HG02678 (cell line): Measurements from ENCODE around the gene SLN.
"Not testable (repeated sequence)": the region's sequence is repeated elsewhere in the genome, so short reads cannot be mapped to it uniquely, and the experiment has no call there.

Source experiments
- ATAC-seq: cut with Tn5 transposase; IDR thresholded peaks from one replicate; pipeline ENCODE4 v1.9.1; 2021; ENCODE audit warnings: mild to moderate bottlenecking, moderate library complexity; ENCODE audit not compliant: unreplicated experiment

SLN gene

DNA sequence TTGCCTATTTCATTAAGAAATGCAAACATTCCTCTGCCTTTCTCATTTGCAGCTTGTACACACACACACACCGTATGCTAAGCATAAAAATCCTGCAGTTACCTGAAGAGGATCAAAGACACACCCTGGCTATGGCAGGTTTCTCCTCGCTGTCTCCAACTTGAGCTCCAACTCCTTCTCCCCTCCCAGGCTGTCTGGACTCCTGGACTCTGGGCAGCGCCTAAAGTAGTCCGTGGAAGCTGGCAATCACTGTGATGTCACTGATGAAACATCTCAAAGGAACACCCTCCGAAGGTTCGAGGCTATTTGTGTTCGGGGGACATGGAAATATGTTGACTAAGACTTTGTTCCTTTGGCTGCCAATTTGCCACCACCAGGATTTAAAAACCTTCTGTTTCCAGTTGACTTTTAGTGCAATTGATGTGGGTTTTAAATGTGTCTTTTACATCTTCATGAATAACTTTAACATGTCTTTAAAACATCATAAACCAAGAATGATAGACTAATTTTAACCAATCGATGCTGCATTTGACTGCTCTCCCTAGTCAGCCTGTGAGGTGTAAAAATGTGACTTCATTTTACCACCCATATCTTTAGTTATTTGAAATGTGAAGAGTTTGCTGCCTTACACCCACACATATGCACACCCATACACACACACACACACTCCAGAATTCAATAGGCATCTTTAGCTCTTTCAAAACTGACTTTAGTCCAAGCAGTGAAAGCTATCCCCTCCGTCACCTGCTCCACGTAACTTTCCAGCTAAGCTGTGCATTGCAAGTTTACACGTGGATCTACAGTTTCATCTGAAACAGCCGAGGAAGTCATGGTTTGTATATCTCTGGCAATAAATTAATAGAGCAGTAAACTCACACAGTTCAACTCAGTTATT is at the start of gene SLN:
SLN (minus strand) TSS at position 196 of the 895 bp plus-strand sequence.
- no peak for ATAC-seq

GRCh38 chr11:107758719-107759355 is 47.0 kb upstream of the SLN start:
- not testable (repeated sequence) for ATAC-seq

DNA sequence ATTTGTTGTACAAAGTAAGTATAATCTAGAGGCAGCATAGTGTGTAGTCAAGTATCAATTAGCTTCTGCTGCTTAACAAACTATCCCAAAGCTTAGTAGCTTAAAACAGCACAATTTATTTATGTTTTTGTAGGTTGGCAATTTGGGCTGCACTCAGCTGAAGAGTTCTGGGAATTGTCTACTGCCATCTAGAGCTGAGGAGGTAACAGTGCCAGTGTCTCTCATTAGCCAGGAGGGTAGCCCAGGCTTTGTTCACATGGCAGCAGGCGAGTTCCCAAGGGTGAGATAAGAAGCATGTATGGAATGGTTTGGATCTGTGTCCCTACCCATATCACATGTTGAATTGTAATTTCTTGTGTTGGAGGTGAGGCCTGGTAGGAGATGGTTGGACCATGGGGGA is 45.8 kb upstream of the SLN start:
- ATAC-seq, result no peak

- ATAC-seq, result no peak
Observed at GRCh38 chr11:107756553-107756952, 44.7 kb upstream of the SLN start.

GRCh38 chr11:107752949-107753822 is 41.3 kb upstream of the SLN start:
- ATAC-seq, result no peak

DNA sequence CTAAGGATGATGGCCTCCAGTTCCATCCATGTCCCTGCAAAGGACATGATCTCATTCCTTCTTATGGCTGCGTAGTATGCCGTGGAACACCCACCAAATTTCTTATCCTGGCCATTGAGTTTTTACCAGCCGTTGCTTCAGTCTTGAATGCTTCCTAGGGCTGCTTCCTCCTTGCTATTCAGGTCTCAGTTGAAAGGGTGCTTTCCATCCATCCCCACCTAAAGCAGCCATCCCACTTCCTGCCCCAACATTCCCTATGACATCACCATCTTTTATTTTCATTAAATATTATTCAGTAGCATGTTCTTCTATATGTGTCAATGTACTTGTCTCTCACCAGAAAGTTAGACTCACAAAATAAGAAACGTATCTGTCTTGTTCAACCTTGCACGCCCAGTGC is 40.7 kb upstream of the SLN start:
- no peak for ATAC-seq

- no peak for ATAC-seq
Observed at GRCh38 chr11:107751082-107751481, 39.2 kb upstream of the SLN start.

GRCh38 chr11:107750313-107750712 is 38.5 kb upstream of the SLN start:
- ATAC-seq, result no peak

- ATAC-seq, result no peak
Observed at GRCh38 chr11:107747622-107748021, 35.8 kb upstream of the SLN start.

DNA sequence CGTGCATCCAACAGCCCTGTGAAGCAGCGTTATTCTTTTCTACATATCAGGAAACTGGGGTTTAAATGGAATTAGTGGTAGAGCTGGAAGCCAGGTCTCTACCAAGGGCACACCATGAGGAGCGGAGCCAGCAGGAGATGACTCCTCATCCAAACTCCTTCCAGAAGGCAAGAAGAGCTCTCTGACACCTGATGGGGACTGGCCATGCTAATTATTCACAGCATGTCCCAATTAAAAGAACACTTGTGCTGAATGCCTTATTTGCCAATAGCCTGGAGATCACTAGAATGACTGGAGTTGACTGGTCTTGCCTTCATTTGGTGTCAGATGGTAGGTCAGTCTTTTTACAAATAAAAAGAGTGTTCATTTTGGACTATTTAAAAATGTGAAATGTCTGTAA is 32.9 kb upstream of the SLN start:
- no peak for ATAC-seq

DNA sequence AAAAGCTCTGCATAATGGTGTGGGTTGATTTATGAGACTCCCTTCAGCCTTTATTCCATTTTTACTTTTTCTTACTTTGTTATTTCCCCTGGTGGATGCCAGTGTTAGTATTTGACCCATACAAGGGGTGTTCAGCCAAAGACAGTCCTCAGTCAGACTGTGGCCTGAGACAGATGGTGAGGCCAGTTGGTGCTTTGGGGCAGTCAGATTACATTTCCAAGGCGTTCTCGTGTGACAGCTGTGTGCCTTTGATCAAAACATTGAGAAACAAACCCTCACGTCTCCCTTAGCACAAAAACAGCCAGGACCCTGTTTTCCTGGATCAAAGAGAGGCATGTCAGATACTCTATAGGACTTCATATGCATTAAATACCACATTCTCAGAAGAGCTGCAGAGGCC is 31.3 kb upstream of the SLN start:
- no peak for ATAC-seq

GRCh38 chr11:107741044-107741823 is 29.4 kb upstream of the SLN start:
- ATAC-seq, result peak; percentile 90

DNA sequence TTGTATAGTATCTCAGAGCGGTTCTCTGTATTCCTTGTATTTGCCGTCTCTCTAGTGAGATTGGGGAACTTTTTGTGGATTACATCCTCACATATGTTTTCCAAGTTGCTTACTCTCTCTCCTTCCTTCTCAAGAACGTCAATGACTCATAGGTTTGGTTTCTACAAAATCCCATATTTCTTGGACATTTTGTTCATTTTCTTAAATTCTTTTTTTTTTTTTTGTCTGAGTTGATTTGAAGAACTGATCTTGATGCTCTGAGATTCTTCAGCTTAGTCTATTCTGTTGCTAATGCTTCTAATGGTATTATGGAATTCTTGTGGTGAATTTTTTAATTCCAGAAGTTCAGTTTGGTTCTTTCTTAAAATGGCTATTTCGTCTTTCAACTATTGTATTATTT is 28.4 kb upstream of the SLN start:
- no peak for ATAC-seq

DNA sequence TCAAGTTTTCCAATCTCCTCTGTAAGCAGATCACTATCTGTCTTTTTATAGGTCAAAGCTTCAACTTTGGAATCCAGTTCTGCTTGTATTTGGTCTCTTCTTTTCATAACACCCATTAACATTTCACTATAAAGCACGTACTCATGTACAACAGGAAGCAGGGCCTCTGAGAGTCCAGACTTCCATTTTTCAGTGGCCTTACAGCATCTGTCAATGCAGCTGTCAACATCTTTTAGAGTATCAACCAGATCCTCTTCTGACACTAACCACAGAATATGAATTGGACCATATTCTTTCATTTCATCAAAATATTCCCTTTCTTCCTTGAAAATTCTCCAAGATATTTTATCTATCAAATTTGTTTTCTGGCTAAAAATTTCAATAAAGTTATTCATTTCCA is 24.7 kb upstream of the SLN start:
- no peak for ATAC-seq

DNA sequence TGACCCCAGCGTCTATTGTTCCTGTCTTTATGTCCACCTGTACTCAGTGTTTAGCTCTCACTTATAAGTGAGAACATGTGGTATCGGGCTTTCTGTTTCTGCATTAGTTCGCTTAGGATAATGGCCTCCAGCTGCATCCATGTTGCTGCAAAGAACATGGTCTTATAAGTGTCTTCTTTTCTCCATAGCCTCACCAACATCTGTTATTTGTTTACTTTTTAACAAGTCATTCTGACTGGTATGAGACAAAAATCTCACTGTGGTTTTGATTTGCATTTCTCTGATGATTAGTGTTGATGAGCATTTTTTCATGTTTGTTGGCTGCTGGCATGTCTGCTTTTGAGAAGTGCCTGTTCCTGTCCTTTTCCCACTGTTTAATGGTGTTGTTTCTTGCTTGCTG is 21.7 kb upstream of the SLN start:
- no peak for ATAC-seq

DNA sequence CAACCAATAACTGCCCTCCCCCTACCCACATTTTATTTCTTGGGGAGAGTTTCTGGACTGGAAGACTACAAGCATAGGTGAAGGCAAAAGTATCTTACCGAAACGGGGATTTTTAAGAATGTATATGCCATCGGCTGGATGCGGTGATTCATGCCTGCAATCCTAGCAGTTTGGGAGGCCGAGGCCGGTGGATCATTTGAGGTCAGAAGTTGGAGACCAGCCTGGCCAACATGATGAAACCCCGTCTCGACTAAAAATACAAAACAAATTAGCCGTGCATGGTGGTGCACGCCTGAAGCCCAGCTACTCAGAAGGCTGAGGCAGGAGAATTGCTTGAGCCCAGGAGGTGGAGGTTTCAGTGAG is 20.8 kb upstream of the SLN start:
- no peak for ATAC-seq

DNA sequence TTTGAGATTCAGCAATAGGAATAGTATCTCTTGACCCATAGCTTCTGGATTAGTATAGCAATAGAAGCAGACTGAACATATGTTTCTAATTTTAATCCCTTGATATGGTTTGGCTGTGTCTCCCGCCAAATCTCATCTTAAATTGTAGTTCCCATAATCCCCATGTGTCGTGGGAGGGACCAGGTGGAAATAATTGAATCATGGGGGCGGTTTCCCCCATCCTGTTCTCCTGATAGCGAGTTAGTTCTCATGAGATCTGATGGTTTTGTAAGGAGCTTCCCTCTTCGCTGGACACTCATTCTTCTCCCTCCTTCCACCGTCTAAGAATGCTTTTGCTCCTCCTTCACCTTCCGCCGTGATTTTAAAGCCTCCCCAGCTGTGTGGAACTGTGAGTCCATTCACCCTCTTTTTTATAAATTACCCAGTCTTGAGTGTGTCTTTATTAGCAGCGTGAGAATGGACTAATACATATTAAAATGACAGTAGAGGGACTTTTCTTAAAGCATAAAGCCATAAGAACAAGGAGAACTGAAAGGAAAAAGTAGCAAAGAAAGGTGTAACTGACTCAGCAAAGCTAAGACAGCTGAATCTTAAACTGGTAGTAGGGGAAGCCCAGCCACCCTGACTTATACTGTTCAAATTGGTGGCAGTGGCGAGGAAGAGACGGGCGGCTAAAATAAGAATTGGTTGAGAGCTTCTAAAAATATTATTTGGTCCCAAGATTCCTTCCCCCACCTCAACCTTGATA is 20.3 kb upstream of the SLN start:
- ATAC-seq, result no peak

GRCh38 chr11:107722662-107723061 is 10.8 kb upstream of the SLN start:
- ATAC-seq, result no peak

- no peak for ATAC-seq
Observed at GRCh38 chr11:107721207-107721606, 9.4 kb upstream of the SLN start.

- ATAC-seq, result no peak
Observed at GRCh38 chr11:107720303-107720774, 8.5 kb upstream of the SLN start.
